ENCODE measurements around the gene PEX11G. TPM values are rescaled to one million over a fixed set of nuclear protein-coding genes. Genes with fewer than 3 reads are reported as not detected.

Gene PEX11G
- total and polyA plus RNA-seq, 9 of the 15 experiments (the other 6 are each of a cell fraction or from before 2014, with no cell fraction given), result 0.07 to 3.2 (median 0.70) TPM; not detected in 1

DNA sequence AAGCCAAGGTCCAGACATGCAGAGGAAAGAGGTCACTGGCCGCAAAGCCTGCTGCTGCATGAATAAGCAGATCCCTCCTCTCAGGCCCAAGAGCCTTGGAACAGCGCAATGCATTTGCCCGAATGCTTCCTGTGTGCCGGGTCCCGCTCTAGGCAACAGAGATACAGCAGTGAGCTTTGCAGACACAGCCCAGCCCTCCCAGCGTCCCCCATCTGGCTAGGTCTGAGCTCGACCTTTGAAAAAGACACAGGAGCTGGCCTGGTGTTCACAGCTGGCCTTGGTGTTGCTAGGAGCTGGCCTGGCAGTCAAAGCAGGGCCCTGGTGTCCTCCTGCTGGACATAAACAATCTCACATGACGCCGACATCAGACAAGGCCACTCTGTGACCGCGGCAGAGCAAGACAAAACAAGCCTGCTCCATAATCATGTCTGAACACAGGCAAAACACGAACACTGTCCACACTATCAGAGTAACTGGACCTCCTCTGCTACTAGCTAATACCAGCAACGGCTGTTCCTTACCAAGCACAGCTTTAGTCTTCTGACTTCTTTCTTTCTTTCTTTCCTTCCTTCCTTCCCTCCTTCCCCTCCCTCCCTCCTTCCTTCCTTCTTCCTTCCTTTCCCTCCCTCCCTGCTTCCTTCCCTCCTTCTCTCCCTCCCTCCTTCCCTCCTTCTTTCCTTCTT lies 5.7 kb upstream of the PEX11G start (continued):
- TF ChIP-seq RCOR1 (IDR thresholded peaks at IDR 0.05; ENCODE audit: borderline replicate concordance in 1 of 2, low read depth in 2 of 2, low read length in 2 of 2) (no peak), JUN (IDR thresholded peaks at IDR 0.05; ENCODE audit: borderline replicate concordance, low read depth, low read length) (no peak), JUN (CRISPR knock-in tag; IDR thresholded peaks at IDR 0.05; ENCODE audit: borderline replicate concordance) (no peak), MED1 (CRISPR knock-in tag; IDR thresholded peaks at IDR 0.05; ENCODE audit: borderline replicate concordance) (no peak), ZNF184 (CRISPR knock-in tag; IDR thresholded peaks at IDR 0.05) (no peak), MTF1 (CRISPR knock-in tag; IDR thresholded peaks at IDR 0.05; ENCODE audit: borderline replicate concordance) (no peak), ZBTB1 (CRISPR knock-in tag; IDR thresholded peaks at IDR 0.05; ENCODE audit: borderline replicate concordance, low read depth) (no peak), FOXJ2 (tag; IDR thresholded peaks at IDR 0.05) (no peak), COPS2 (conservative IDR thresholded peaks at IDR 0.05) (no peak), ZNF277 (CRISPR knock-in tag; IDR thresholded peaks at IDR 0.05; ENCODE audit: borderline replicate concordance) (no peak), ZNF583 (CRISPR knock-in tag; IDR thresholded peaks at IDR 0.05) (no peak), VEZF1 (CRISPR knock-in tag; IDR thresholded peaks at IDR 0.05) (no peak; the same call in 1 of the 2 replicates), RFX1 (IDR thresholded peaks at IDR 0.05) (no peak), ZNF347 (CRISPR knock-in tag; IDR thresholded peaks at IDR 0.05; ENCODE audit: low read depth) (no peak), ETV5 (CRISPR knock-in tag; IDR thresholded peaks at IDR 0.05; ENCODE audit: low read depth) (peak; percentile 37; the same call in 1 of the 2 replicates), ZNF12 (CRISPR knock-in tag; IDR thresholded peaks at IDR 0.05) (0 out of 2 replicates have a peak, but pooled peaks have one; percentile 33)
- TF ChIP-seq, protein P1, sequence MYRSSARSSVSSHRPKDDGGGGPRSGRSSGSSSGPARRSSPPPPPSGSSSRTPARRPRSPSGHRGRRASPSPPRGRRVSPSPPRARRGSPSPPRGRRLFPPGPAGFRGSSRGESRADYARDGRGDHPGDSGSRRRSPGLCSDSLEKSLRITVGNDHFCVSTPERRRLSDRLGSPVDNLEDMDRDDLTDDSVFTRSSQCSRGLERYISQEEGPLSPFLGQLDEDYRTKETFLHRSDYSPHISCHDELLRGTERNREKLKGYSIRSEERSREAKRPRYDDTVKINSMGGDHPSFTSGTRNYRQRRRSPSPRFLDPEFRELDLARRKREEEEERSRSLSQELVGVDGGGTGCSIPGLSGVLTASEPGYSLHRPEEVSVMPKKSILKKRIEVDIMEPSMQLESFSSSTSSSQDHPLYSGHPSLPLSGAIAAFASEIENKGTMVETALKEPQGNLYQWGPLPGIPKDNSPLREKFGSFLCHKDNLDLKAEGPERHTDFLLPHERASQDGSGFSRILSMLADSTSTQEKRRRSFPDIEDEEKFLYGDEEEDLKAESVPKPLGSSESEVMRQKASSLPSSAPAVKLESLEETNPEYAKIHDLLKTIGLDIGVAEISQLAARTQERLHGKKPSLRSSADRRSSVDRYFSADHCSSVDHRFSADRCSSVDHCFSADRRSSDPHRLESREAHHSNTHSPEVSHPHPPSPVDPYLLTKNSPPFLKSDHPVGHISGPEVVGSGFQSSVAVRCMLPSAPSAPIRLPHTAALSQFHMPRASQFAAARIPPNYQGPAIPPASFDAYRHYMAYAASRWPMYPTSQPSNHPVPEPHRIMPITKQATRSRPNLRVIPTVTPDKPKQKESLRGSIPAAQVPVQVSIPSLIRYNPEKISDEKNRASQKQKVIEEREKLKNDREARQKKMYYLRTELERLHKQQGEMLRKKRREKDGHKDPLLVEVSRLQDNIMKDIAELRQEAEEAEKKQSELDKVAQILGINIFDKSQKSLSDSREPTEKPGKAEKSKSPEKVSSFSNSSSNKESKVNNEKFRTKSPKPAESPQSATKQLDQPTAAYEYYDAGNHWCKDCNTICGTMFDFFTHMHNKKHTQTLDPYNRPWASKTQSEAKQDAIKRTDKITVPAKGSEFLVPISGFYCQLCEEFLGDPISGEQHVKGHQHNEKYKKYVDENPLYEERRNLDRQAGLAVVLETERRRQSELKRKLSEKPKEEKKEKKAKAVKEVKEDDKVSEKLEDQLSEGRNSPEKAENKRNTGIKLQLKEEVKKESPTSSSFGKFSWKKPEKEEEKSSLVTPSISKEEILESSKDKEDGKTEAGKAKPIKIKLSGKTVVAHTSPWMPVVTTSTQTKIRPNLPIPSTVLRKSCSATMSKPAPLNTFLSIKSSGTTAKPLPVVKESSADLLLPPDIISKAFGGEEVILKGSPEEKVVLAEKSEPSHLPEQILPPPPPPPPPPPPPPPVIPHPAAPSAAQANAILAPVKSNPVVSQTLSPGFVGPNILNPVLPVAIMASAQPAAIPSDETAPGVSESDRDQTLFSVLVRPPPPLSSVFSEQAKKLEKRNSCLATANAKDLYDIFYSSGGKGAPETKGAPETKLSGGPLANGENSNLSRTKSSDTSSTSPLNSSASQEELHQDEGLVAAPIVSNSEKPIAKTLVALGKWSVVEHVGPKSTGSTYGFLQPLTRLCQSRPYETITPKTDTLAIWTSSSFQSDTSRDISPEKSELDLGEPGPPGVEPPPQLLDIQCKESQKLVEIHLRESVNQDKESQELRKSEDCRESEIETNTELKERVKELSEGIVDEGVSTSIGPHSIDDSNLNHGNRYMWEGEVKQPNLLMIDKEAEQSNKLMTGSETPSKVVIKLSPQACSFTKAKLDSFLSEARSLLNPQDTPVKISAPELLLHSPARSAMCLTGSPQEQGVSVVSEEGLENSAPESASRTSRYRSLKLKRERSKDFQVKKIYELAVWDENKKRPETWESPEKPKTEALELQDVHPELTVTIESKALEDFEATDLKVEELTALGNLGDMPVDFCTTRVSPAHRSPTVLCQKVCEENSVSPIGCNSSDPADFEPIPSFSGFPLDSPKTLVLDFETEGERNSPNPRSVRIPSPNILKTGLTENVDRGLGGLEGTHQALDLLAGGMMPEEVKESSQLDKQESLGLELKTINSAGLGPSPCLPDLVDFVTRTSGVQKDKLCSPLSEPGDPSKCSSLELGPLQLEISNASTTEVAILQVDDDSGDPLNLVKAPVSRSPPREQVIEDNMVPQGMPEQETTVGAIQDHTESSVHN (IDR thresholded peaks at IDR 0.05; ENCODE audit: borderline replicate concordance in 1 of 2, low read depth in 1 of 2), result no peak

All from K562 (cell line).